ENCODE data around the gene CSTF2T. TPM values are rescaled to one million over a fixed set of nuclear protein-coding genes. Genes with fewer than 3 reads are reported as not detected.

CSTF2T gene
- total and polyA plus RNA-seq, 7 donors, result 5.4 to 21.2 (median 16.6) TPM

- H3K27me3 ChIP-seq, result no peaks in the 10 kb centered on the region
- no peak overlapping the region for H3K4me3 ChIP-seq
- peaks cover 0 to 27% (median 21%) of the 10 kb centered on the region in 4 donors for H3K4me1 ChIP-seq
- intact Hi-C loops (cut with DNase I), result no loop called here
- no peaks in the 10 kb centered on the region for H3K36me3 ChIP-seq
- DNase-seq, result no peak
- H3K9me3 ChIP-seq, result no peaks in the 10 kb centered on the region
- TF ChIP-seq CTCF (IDR thresholded peaks at IDR 0.05) (no peak), POLR2A (IDR thresholded peaks at IDR 0.05) (no peak), EP300 (IDR thresholded peaks at IDR 0.05) (no peak), POLR2AphosphoS5 (IDR thresholded peaks at IDR 0.05) (no peak)
- H3K27ac ChIP-seq, result no peak overlapping the region
Observed at GRCh38 chr10:51672039-51672535, 27.3 kb downstream of the CSTF2T start.

- no peak for TF ChIP-seq CTCF (IDR thresholded peaks at IDR 0.05)
- TF ChIP-seq POLR2AphosphoS5 (IDR thresholded peaks at IDR 0.05), result no peak
- TF ChIP-seq EP300 (IDR thresholded peaks at IDR 0.05), result no peak
- no peak for TF ChIP-seq POLR2A (IDR thresholded peaks at IDR 0.05)
- intact Hi-C loops (cut with DNase I), result no loop called here
- WGBS, 2 donors, result 94 to 95% methylated on average over 5 of the region's 5 CpGs
Observed at GRCh38 chr10:51669041-51669440, 30.4 kb downstream of the CSTF2T start.

GRCh38 chr10:51668336-51668689, 31.1 kb downstream of the CSTF2T start:
- Histone ChIP-seq H3K27ac (peak overlapping the region in 1 of 4 donors; percentile 25), H3K4me3 (no peak overlapping the region), H3K9me3 (no peaks in the 10 kb centered on the region), H3K36me3 (no peaks in the 10 kb centered on the region), H3K4me1 (peaks cover 0 to 30% (median 26%) of the 10 kb centered on the region in 4 donors), H3K27me3 (no peaks in the 10 kb centered on the region)
- intact Hi-C loops (cut with DNase I), result no loop called here
- TF ChIP-seq EP300 (IDR thresholded peaks at IDR 0.05) (no peak), CTCF (IDR thresholded peaks at IDR 0.05) (no peak), POLR2AphosphoS5 (IDR thresholded peaks at IDR 0.05) (no peak), POLR2A (IDR thresholded peaks at IDR 0.05) (no peak)
- DNase-seq, result no peak

More at GRCh38 chr10:51669041-51669440, 30.4 kb downstream of the CSTF2T start:
- H3K4me3 ChIP-seq, result no peak overlapping the region
- H3K27me3 ChIP-seq, result no peaks in the 10 kb centered on the region
- H3K4me1 ChIP-seq, result peaks cover 0 to 30% (median 26%) of the 10 kb centered on the region in 4 donors
- no peak for DNase-seq
- no peaks in the 10 kb centered on the region for H3K36me3 ChIP-seq
- H3K27ac ChIP-seq, result no peak overlapping the region
- no peaks in the 10 kb centered on the region for H3K9me3 ChIP-seq

GRCh38 chr10:51667678-51668335, 31.6 kb downstream of the CSTF2T start:
- no peaks in the 10 kb centered on the region for H3K9me3 ChIP-seq
- 5 to 8% methylated on average over 1 of the region's 1 CpG for WGBS, 2 donors
- peak in 1 of 4 donors; percentile 22 for TF ChIP-seq POLR2AphosphoS5 (IDR thresholded peaks at IDR 0.05)
- TF ChIP-seq EP300 (IDR thresholded peaks at IDR 0.05), result no peak
- intact Hi-C loops (cut with DNase I), result no loop called here
- H3K4me1 ChIP-seq, result peaks cover 0 to 25% (median 23%) of the 10 kb centered on the region in 4 donors
- no peak overlapping the region for H3K4me3 ChIP-seq
- peak overlapping the region in 1 of 4 donors; percentile 25 for H3K27ac ChIP-seq
- no peaks in the 10 kb centered on the region for H3K27me3 ChIP-seq
- DNase-seq, result no peak
- H3K36me3 ChIP-seq, result no peaks in the 10 kb centered on the region

GRCh38 chr10:51666456-51666855, 32.9 kb downstream of the CSTF2T start:
- H3K36me3 ChIP-seq, result no peaks in the 10 kb centered on the region
- H3K4me3 ChIP-seq, result no peak overlapping the region
- intact Hi-C loops (cut with DNase I), result no loop called here
- H3K27ac ChIP-seq, result no peak overlapping the region
- DNase-seq, result no peak
- no peak for TF ChIP-seq EP300 (IDR thresholded peaks at IDR 0.05)
- peak in 1 of 4 donors; percentile 39 for TF ChIP-seq POLR2AphosphoS5 (IDR thresholded peaks at IDR 0.05)
- H3K4me1 ChIP-seq, result peaks cover 0 to 23% (median 20%) of the 10 kb centered on the region in 4 donors
- no peaks in the 10 kb centered on the region for H3K9me3 ChIP-seq
- no peaks in the 10 kb centered on the region for H3K27me3 ChIP-seq

- WGBS, 2 donors, result 88 to 90% methylated on average over 3 of the region's 3 CpGs
- no peak overlapping the region for H3K27ac ChIP-seq
- H3K36me3 ChIP-seq, result no peaks in the 10 kb centered on the region
- intact Hi-C loops (cut with DNase I), result no loop called here
- DNase-seq, result no peak
- peaks cover 0 to 24% (median 19%) of the 10 kb centered on the region in 4 donors for H3K4me1 ChIP-seq
- TF ChIP-seq POLR2A (IDR thresholded peaks at IDR 0.05), result no peak
- TF ChIP-seq POLR2AphosphoS5 (IDR thresholded peaks at IDR 0.05), result no peak
- TF ChIP-seq CTCF (IDR thresholded peaks at IDR 0.05), result no peak
- TF ChIP-seq EP300 (IDR thresholded peaks at IDR 0.05), result no peak
- no peak overlapping the region for H3K4me3 ChIP-seq
- H3K9me3 ChIP-seq, result no peaks in the 10 kb centered on the region
- no peaks in the 10 kb centered on the region for H3K27me3 ChIP-seq
Observed at GRCh38 chr10:51663086-51663485, 36.3 kb downstream of the CSTF2T start.

All from sigmoid colon (tissue), 7 donors.